IMR-90 (cell line): ENCODE results near the gene AUTS2. TPM values are rescaled to one million over a fixed set of nuclear protein-coding genes. Genes with fewer than 3 reads are reported as not detected.

Source experiments
- ATAC-seq: fragments of 200-7000 bp; cut with Tn5 transposase; 2 replicates; pipeline ENCODE4 v1.9.1; 2020; ENCODE audit warnings: low read depth, mild to moderate bottlenecking, moderate library complexity
- BruUV-seq: library from RNA; stranded (reverse); fragments of 400-500 nt; replicated peaks from 2 replicates; lab custom pipeline; 2021; lab: Mats Ljungman, UMichigan
- CTCF ChIA-PET: fragments of 300-600 bp; formaldehyde crosslinking; extraction: SDS; loops from one replicate; lab custom pipeline; 2021; ENCODE audit warnings: antibody characterized with exemption; lab: Yijun Ruan, JAX
- POLR2A ChIA-PET: fragments of 300-600 bp; sonication (Branson Sonifier 250); formaldehyde crosslinking; loops from one replicate; lab custom pipeline; 2022; ENCODE audit warnings: antibody characterized with exemption; ENCODE audit not compliant: unreplicated experiment; lab: Charles Lee
- DNase-seq: peaks from one replicate; pipeline ENCODE4 v3.0.0; 2013
- H2AFZ ChIP-seq: replicated peaks from 2 replicates; pipeline ENCODE3; 2013; ENCODE audit warnings: low read length, mild to moderate bottlenecking; ENCODE audit not compliant: poor library complexity
- H2AK5ac ChIP-seq: 2 replicates; pipeline ENCODE4 v1.6.1; 2013; ENCODE audit warnings: low read depth, low read length, inconsistent platforms
- H2AK9ac ChIP-seq: replicated peaks from 2 replicates; pipeline ENCODE3; 2013; ENCODE audit warnings: mild to moderate bottlenecking, low read depth, low read length, moderate library complexity; ENCODE audit not compliant: poor library complexity
- H2BK120ac ChIP-seq: 2 replicates; pipeline ENCODE4 v1.6.1; 2013; ENCODE audit warnings: low read depth, low read length, inconsistent platforms
- H2BK15ac ChIP-seq: 3 replicates; pipeline ENCODE4 v1.6.1; 2013; ENCODE audit warnings: low read depth, low read length, inconsistent platforms
- H2BK20ac ChIP-seq: 2 replicates; pipeline ENCODE4 v1.6.1; 2013; ENCODE audit warnings: low read depth, mild to moderate bottlenecking, inconsistent platforms, low read length, moderate library complexity
- H2BK5ac ChIP-seq: 2 replicates; pipeline ENCODE4 v1.6.1; 2013; ENCODE audit warnings: mild to moderate bottlenecking, low read depth, low read length, inconsistent platforms; ENCODE audit not compliant: poor library complexity, severe bottlenecking
- H3K14ac ChIP-seq: replicated peaks from 2 replicates; pipeline ENCODE4 v1.6.1; 2013; ENCODE audit warnings: low read depth, low read length, inconsistent platforms
- H3K18ac ChIP-seq: 2 replicates; pipeline ENCODE4 v1.6.1; 2013; ENCODE audit warnings: low read depth, low read length, control low read depth
- H3K23ac ChIP-seq: 2 replicates; pipeline ENCODE4 v1.6.1; 2013; ENCODE audit warnings: low read depth, low read length, inconsistent platforms
- H3K27ac ChIP-seq: 2 replicates; pipeline ENCODE4 v1.5.1; 2013; ENCODE audit warnings: mild to moderate bottlenecking, control low read depth, low read length; ENCODE audit not compliant: insufficient read depth
- H3K27me3 ChIP-seq: 2 replicates; pipeline ENCODE4 v1.6.1; 2013; ENCODE audit warnings: low read length; ENCODE audit not compliant: control insufficient read depth, insufficient read depth
- H3K36me3 ChIP-seq: 2 replicates; pipeline ENCODE4 v1.6.1; 2013; ENCODE audit warnings: low read length, mixed read lengths; ENCODE audit not compliant: control insufficient read depth, insufficient read depth
- H3K4ac ChIP-seq: 2 replicates; pipeline ENCODE4 v1.6.1; 2013; ENCODE audit warnings: low read depth, low read length, inconsistent platforms
- H3K4me1 ChIP-seq: 2 replicates; pipeline ENCODE4 v1.6.1; 2013; ENCODE audit warnings: low read length, mixed read lengths; ENCODE audit not compliant: control insufficient read depth, insufficient read depth
- H3K4me2 ChIP-seq: 2 replicates; pipeline ENCODE4 v1.6.1; 2013; ENCODE audit warnings: low read depth, mild to moderate bottlenecking, control low read depth, low read length, moderate library complexity
- H3K4me3 ChIP-seq: 2 replicates; pipeline ENCODE4 v1.5.1; 2013; ENCODE audit warnings: low read depth, mild to moderate bottlenecking, control low read depth, low read length, moderate library complexity; ENCODE audit not compliant: insufficient read depth
- H3K56ac ChIP-seq: 2 replicates; pipeline ENCODE4 v1.6.1; 2013; ENCODE audit warnings: low read length, inconsistent platforms; ENCODE audit not compliant: insufficient read depth; ENCODE audit errors: extremely low read depth
- H3K79me1 ChIP-seq, 2 experiments: 2 replicates each; pipeline ENCODE4 v1.6.1; 2013; ENCODE audit warnings: low read length in 2 of 2, inconsistent platforms in 1 of 2, low read depth in 1 of 2
- H3K9ac ChIP-seq: 2 replicates; pipeline ENCODE4 v1.6.1; 2013; ENCODE audit warnings: low read depth, low read length, control low read depth
- H3K9me1 ChIP-seq: 2 replicates; pipeline ENCODE4 v1.6.1; 2013; ENCODE audit warnings: low read length, inconsistent platforms; ENCODE audit not compliant: insufficient read depth
- H3K9me3 ChIP-seq: 2 replicates; pipeline ENCODE4 v1.6.1; 2013; ENCODE audit warnings: low read length; ENCODE audit not compliant: control insufficient read depth, insufficient read depth
- H4K20me1 ChIP-seq: 2 replicates; pipeline ENCODE4 v1.6.1; 2013; ENCODE audit warnings: low read length, inconsistent platforms; ENCODE audit not compliant: insufficient read depth
- H4K5ac ChIP-seq: 2 replicates; pipeline ENCODE4 v1.6.1; 2013; ENCODE audit warnings: mild to moderate bottlenecking, low read depth, low read length, control low read depth
- H4K8ac ChIP-seq, 2 experiments: 2 replicates each; pipeline ENCODE4 v1.6.1; 2013; ENCODE audit warnings: low read depth in 2 of 2, low read length in 2 of 2, control low read depth in 1 of 2, inconsistent platforms in 1 of 2
- H4K91ac ChIP-seq: 2 replicates; pipeline ENCODE4 v1.6.1; 2013; ENCODE audit warnings: low read depth, low read length, inconsistent platforms; ENCODE audit not compliant: insufficient read depth
- BHLHE40 ChIP-seq: fragments of 150-350 bp; IDR thresholded peaks from 2 replicates; pipeline ENCODE4 v1.6.1; 2016; ENCODE audit warnings: mild to moderate bottlenecking, low read depth, low read length
- CEBPB ChIP-seq: IDR thresholded peaks from 2 replicates; pipeline ENCODE4 v1.6.1; 2012; ENCODE audit warnings: low read depth, low read length, improper control_type of control experiment
- CHD1 ChIP-seq: IDR thresholded peaks from 2 replicates; pipeline ENCODE4 v1.6.1; 2012; ENCODE audit warnings: low read depth, low read length, improper control_type of control experiment
- CTCF ChIP-seq: conservative IDR thresholded peaks from 2 replicates; pipeline ENCODE4 v1.5.1; 2012; ENCODE audit warnings: mild to moderate bottlenecking, low read depth, low read length, improper control_type of control experiment
- ELK1 ChIP-seq: fragments of 150-350 bp; IDR thresholded peaks from 2 replicates; pipeline ENCODE4 v1.6.1; 2016; ENCODE audit warnings: low read depth, mild to moderate bottlenecking, low read length, moderate library complexity, borderline replicate concordance
- FOS ChIP-seq: fragments of 150-350 bp; IDR thresholded peaks from 2 replicates; pipeline ENCODE4 v1.6.1; 2016; ENCODE audit warnings: low read depth, low read length
- MAFK ChIP-seq: IDR thresholded peaks from 2 replicates; pipeline ENCODE4 v1.6.1; 2012; ENCODE audit warnings: low read depth, low read length, improper control_type of control experiment
- MAZ ChIP-seq: IDR thresholded peaks from 2 replicates; pipeline ENCODE4 v1.6.1; 2012; ENCODE audit warnings: low read depth, mild to moderate bottlenecking, low read length, improper control_type of control experiment, moderate library complexity, borderline replicate concordance
- MXI1 ChIP-seq: IDR thresholded peaks from 2 replicates; pipeline ENCODE4 v1.6.1; 2012; ENCODE audit warnings: low read depth, mild to moderate bottlenecking, low read length, moderate library complexity, borderline replicate concordance
- NFE2L2 ChIP-seq: fragments of 150-350 bp; IDR thresholded peaks from 2 replicates; pipeline ENCODE4 v1.6.1; 2016; ENCODE audit warnings: low read depth, mild to moderate bottlenecking, low read length
- POLR2A ChIP-seq: IDR thresholded peaks from 2 replicates; pipeline ENCODE4 v1.6.1; 2012; ENCODE audit warnings: mild to moderate bottlenecking, low read depth, low read length
- RAD21 ChIP-seq: IDR thresholded peaks from 2 replicates; pipeline ENCODE4 v1.6.1; 2012; ENCODE audit warnings: low read length, improper control_type of control experiment
- RCOR1 ChIP-seq: IDR thresholded peaks from 2 replicates; pipeline ENCODE4 v1.6.1; 2012; ENCODE audit warnings: mild to moderate bottlenecking, low read length, improper control_type of control experiment; ENCODE audit not compliant: insufficient replicate concordance
- RFX5 ChIP-seq: IDR thresholded peaks from 2 replicates; pipeline ENCODE4 v1.8.0; 2012; ENCODE audit warnings: low read depth, mild to moderate bottlenecking, low read length, moderate library complexity
- SMC3 ChIP-seq: fragments of 150-350 bp; IDR thresholded peaks from 2 replicates; pipeline ENCODE4 v1.6.1; 2016; ENCODE audit warnings: low read depth, mild to moderate bottlenecking, antibody characterized with exemption, low read length, moderate library complexity
- USF2 ChIP-seq: fragments of 150-350 bp; IDR thresholded peaks from 2 replicates; pipeline ENCODE4 v1.6.1; 2017; ENCODE audit warnings: mild to moderate bottlenecking, antibody characterized with exemption, low read length, low read depth
- WGBS, 2 experiments: methylation state at CpG; one replicate each; pipeline versions ENCODE4 v1.1.5 to v1.1.7; 2013; ENCODE audit warnings: missing lambda C conversion rate in 2 of 2; ENCODE audit not compliant: insufficient read length in 1 of 2; ENCODE audit errors: extremely low coverage in 2 of 2; 5-methylcytosine and 5-hydroxymethylcytosine counted together
- dilution Hi-C: fragments of 300-500 bp; cut with HindIII; formaldehyde crosslinking; loops from one replicate; pipeline ENCODE4 v1.14.3; 2018; ENCODE audit warnings: low sequenced_read_pairs; ENCODE audit not compliant: unreplicated experiment
- in situ Hi-C: fragments of 300-500 bp; cut with MboI; formaldehyde crosslinking; loops from 3 replicates; pipeline ENCODE4 v1.14.3; 2019; ENCODE audit warnings: low sequenced_read_pairs, inconsistent platforms, mixed read lengths
- intact Hi-C: fragments of 100-400 bp; cut with micrococcal nuclease; formaldehyde crosslinking; loops from 2 replicates; pipeline ENCODE4 v1.10.0; 2022
- polyA plus RNA-seq, 3 experiments: library from polyadenylated mRNA; depleted of rRNA; stranded (reverse); fragments of >200 nt; gene quantifications; 2 replicates each; pipeline ENCODE4 v1.2.3, GENCODE V29; 2012; ENCODE audit warnings: low replicate concordance in 1 of 3
- total RNA-seq: library from RNA; depleted of rRNA; stranded (reverse); fragments of >200 nt; gene quantifications from 2 replicates; pipeline ENCODE4 v1.2.3, GENCODE V29; 2012

AUTS2 gene
- total and polyA plus RNA-seq, 2 of the 4 experiments (the other 2 are of a cell fraction), result 0.90 to 3.0 TPM

GRCh38 chr7:70726294-70726693, 1128.0 kb downstream of the AUTS2 start:
- Histone ChIP-seq H3K4ac (no peak overlapping the region), H3K18ac (no peak overlapping the region), H3K4me3 (no peak overlapping the region), H3K56ac (no peak overlapping the region), H3K9me1 (no peaks in the 10 kb centered on the region), H3K9ac (no peak overlapping the region), H3K79me1 (0 out of 4 replicates have a peak, but pooled peaks cover 2 to 6% of the 10 kb centered on the region in 2 experiments), H2AK9ac (no peak overlapping the region), H2AFZ (no peak overlapping the region), H4K91ac (no peak overlapping the region), H3K27ac (no peak overlapping the region), H2BK120ac (no peak overlapping the region), H2BK15ac (no peak overlapping the region), H4K8ac (no peak overlapping the region), H3K36me3 (no peaks in the 10 kb centered on the region), H2AK5ac (no peak overlapping the region), H2BK20ac (no peak overlapping the region), H3K27me3 (no peaks in the 10 kb centered on the region), H2BK5ac (no peak overlapping the region), H3K9me3 (no peaks in the 10 kb centered on the region), H4K5ac (no peak overlapping the region), H3K4me1 (no peaks in the 10 kb centered on the region), H3K4me2 (no peak overlapping the region), H3K23ac (no peak overlapping the region), H3K14ac (no peak overlapping the region), H4K20me1 (no peaks in the 10 kb centered on the region)
- intact Hi-C loops (no loop called here), in situ Hi-C loops (no loop called here), dilution Hi-C loops (no loop called here)
- CTCF ChIA-PET, result no interaction called here
- TF ChIP-seq RCOR1 (no peak), MAFK (no peak), POLR2A (no peak), USF2 (no peak), CEBPB (no peak), SMC3 (no peak), CTCF (no peak), MAZ (no peak), NFE2L2 (no peak), CHD1 (no peak), RFX5 (no peak), BHLHE40 (no peak), ELK1 (no peak), MXI1 (no peak), RAD21 (no peak), FOS (no peak)
- POLR2A ChIA-PET, result interaction anchor here (0.5 kb wide), 1 partner anchor 16 kb away, joined by 4 read pairs; no protein-coding TSS in a partner anchor
- DNase-seq (no peak), ATAC-seq (no peak)
- no TSS peak for BruUV-seq
- no CpG with 5 or more reads among the region's 1 CpG for WGBS, 2 experiments
